GM12875 (cell line): ENCODE measurements around the gene ST8SIA4.

ENCODE experiments used
- H3K4me3 ChIP-seq: one replicate; pipeline ENCODE4 v1.5.1; 2011; ENCODE audit warnings: low read depth, low read length, control low read depth
- TF ChIP-seq, protein P1 (sequence below): IDR thresholded peaks from 2 replicates; pipeline ENCODE4 v1.5.1; 2011; ENCODE audit warnings: low read depth, mild to moderate bottlenecking, control low read depth, inconsistent platforms, low read length, moderate library complexity, borderline replicate concordance; ENCODE audit not compliant: insufficient read depth

Gene ST8SIA4

GRCh38 chr5:100902440-100903038, 543 bp downstream of the ST8SIA4 start:
- TF ChIP-seq, protein P1, sequence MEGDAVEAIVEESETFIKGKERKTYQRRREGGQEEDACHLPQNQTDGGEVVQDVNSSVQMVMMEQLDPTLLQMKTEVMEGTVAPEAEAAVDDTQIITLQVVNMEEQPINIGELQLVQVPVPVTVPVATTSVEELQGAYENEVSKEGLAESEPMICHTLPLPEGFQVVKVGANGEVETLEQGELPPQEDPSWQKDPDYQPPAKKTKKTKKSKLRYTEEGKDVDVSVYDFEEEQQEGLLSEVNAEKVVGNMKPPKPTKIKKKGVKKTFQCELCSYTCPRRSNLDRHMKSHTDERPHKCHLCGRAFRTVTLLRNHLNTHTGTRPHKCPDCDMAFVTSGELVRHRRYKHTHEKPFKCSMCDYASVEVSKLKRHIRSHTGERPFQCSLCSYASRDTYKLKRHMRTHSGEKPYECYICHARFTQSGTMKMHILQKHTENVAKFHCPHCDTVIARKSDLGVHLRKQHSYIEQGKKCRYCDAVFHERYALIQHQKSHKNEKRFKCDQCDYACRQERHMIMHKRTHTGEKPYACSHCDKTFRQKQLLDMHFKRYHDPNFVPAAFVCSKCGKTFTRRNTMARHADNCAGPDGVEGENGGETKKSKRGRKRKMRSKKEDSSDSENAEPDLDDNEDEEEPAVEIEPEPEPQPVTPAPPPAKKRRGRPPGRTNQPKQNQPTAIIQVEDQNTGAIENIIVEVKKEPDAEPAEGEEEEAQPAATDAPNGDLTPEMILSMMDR = no peak
- peak overlapping the region; percentile 96 for H3K4me3 ChIP-seq

- H3K4me3 ChIP-seq = peak overlapping the region; percentile 96
- TF ChIP-seq, protein P1 = no peak
Measured at GRCh38 chr5:100901821-100902341, 1.2 kb downstream of the ST8SIA4 start.

DNA sequence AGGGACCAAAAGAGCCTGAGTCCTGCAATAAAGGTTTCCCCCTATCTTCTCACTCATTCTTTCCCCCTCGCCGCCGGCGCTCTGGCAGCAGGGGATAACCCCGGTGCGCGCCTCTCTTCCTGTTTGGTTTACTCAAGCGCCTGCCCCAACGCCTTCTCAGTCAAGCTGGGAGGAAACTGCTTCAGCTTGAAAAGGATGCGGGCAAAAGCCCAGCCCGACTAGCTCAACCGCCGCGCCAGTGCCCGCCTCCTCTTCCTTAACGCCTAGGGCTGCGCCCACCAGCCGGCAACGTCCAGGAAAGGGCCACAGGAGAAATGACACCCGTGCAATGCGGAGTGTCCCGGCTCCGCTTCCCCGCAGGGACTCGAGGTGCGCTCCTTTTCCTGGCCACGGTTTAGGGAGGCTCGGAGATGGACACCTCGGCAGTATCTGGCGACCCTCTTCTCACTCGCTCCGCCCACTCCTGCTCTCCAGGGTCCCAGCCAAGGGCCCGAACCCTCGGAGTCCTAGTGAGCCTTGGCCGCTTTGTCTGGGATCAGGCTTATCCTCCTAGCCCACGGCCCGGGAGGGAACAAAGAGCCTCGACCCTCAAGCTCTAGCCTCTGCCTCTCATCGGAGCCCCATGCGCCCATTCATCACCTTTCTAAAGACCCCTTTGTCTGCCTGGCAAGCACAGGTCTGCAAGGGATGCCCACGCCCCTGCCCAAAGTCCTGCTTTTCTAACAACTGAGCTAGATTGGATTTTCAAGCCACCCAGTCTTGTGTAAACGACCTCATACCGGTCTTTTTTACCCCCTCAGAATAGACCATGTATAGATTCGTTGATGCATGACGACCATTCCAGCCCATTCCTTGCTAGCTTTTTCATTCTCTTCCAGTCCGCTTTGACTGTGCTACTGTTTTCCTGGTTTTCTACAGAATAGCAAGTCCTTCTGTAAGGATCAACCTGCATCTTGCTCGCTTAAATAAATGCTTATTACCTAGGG, 2.0 kb downstream of the ST8SIA4 start:
- peak overlapping the region; percentile 96 for H3K4me3 ChIP-seq
- TF ChIP-seq, protein P1 = no peak

DNA sequence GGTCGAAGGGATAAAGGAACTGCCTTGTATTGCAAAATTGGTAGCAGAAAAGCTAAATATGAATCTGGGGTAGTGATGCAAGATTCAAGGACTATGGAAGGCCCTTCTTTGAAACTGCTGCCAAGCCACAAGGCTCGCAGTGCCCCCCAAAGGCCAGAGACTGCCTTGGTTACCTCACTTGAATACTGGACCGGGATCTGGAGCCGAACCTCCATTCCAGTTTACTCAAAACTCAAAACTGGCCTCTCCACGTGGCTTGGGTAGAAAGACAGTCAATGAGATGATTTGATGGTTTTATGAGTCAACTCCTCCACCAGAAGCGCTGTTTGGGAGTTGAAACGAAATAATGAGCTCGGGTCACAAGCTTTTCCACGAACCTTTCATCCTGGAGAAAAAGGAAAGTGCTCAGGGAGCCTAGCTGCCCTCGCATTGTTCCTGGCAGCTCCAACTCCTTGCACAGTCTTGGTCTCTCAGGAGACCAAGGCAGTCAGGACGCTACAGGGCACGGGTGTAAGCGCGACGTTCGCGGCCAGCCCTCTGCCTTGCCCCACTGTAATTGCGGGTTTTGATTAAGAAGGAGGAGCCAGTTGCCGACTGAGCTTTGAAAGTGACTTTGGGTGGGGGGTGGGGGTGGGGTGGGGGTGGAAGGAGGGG, 2.8 kb downstream of the ST8SIA4 start:
- TF ChIP-seq, protein P1 = peak; percentile 45
- peak overlapping the region; percentile 96 for H3K4me3 ChIP-seq

GRCh38 chr5:100899675-100900074, 3.4 kb downstream of the ST8SIA4 start:
- TF ChIP-seq, protein P1 = no peak
- peak overlapping the region; percentile 96 for H3K4me3 ChIP-seq

DNA sequence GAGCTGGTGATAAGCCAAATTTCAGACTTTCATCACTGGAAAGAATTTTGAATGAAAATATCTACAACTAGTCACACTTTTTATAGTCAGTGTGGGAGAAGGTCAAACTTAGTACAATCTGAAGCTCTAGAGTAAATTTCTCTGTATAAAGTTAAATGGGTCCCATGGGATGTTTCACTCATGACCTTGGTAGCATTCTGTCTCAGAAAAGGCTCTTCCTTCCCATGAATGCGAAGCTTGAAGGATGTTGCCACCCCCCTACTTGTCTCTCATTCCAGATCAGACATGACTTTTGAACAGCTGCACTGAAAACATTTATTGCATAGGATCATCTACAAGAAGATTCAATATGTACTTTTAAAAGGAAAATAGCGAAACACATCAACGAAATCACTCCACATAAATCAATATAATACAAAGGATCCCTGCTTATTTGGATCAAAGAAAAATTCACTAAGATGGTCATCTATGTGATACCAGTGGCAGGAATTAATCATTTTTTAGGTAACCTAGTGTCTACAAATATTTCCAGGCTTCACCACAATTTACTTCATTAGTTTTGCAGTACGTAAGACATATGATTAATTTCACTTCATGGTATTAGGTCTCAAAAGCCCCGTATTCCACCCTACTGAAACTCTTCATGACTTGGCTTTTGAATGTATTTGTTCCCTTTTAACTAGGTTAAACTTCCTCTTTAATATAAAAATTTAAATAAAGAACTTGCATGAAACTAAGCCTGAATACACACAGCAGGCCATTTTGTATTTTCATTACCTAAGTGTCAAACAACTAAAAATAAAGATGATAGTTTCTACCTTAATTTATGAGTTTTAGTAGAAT, 4.4 kb downstream of the ST8SIA4 start:
- H3K4me3 ChIP-seq = peak overlapping the region; percentile 19
- TF ChIP-seq, protein P1 = no peak
